Liver (tissue), 3 donors: ENCODE results near the gene TPM4.

ENCODE experiments used
- RAD21 ChIP-seq, 2 donors: IDR thresholded peaks; 2 replicates each; pipeline ENCODE4 v1.6.1; 2016; ENCODE audit warnings: antibody characterized with exemption in 2 of 2, mild to moderate bottlenecking in 2 of 2
- TF ChIP-seq, protein P1 (sequence below): fragments of 150-350 bp; IDR thresholded peaks from 2 replicates; pipeline ENCODE4 v1.5.1; 2017; ENCODE audit warnings: improper control_type of control experiment, low read depth, low read length; ENCODE audit not compliant: missing input control
- donor health status: healthy.
- donor health status: healthy.

- TF ChIP-seq, protein P1, sequence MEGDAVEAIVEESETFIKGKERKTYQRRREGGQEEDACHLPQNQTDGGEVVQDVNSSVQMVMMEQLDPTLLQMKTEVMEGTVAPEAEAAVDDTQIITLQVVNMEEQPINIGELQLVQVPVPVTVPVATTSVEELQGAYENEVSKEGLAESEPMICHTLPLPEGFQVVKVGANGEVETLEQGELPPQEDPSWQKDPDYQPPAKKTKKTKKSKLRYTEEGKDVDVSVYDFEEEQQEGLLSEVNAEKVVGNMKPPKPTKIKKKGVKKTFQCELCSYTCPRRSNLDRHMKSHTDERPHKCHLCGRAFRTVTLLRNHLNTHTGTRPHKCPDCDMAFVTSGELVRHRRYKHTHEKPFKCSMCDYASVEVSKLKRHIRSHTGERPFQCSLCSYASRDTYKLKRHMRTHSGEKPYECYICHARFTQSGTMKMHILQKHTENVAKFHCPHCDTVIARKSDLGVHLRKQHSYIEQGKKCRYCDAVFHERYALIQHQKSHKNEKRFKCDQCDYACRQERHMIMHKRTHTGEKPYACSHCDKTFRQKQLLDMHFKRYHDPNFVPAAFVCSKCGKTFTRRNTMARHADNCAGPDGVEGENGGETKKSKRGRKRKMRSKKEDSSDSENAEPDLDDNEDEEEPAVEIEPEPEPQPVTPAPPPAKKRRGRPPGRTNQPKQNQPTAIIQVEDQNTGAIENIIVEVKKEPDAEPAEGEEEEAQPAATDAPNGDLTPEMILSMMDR = no peak
- TF ChIP-seq RAD21 (IDR thresholded peaks at IDR 0.05) = no peak
Observed at GRCh38 chr19:16073988-16074387, 2.3 kb upstream of the TPM4 start.
